ENCODE results near the gene SYNE1.
"Not testable (repeated sequence)": the region's sequence is repeated elsewhere in the genome, so short reads cannot be mapped to it uniquely, and the experiment has no call there.

SYNE1 gene

GRCh38 chr6:152482289-152482688 is 154.9 kb downstream of the SYNE1 start:
- DNase-seq (ENCODE audit: low read depth): no peak

DNA sequence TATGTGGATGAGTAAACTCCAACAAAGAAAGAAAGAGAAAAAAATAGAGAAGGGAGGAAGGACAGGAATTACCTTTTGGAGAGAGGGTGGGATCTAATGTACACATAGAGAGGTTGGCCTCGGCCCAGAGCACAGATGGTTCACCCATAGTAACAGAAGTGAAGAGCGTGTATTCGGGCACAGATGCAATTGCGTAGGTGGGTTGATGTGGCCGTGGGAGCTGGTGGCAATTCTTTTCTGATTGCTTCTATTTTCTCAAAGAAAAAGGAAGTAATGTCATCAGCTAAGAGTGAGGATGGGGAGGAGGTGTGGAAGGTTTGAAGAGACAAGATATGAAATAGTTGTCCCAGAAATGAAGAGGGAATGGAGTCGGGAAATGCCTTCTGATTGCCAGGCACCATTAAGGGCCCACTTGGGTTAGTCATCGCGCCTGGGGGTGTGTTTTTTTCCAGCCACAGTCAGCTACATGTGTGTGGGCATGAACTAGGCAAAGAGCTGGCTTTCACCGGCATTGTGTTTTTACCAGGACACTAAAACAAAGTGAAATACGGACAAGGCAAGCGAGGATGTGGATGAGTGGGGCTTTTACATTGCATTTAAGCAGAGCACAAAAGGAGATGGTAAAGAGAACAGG is 158.7 kb downstream of the SYNE1 start:
- DNase-seq (ENCODE audit: low read depth): no peak

DNA sequence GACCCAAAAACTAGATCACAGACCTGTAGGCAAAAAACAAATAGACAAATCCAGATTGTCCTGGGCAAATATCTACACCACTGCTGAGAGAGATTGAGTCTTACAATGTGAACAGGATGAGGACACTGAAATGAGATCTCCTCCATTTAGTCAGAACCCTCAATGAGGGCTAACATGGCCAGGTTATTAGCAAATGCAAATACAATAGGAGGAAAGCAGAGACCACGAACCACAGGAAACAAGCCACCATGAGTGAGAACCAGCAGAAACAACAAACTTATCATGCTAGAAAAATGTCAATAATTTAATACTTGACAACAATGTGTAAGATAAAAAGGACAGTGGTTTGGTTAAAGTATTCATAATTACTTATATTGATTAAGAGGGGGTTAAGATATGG is 162.8 kb downstream of the SYNE1 start:
- DNase-seq (ENCODE audit: low read depth): no peak

GRCh38 chr6:152472325-152472724 is 164.8 kb downstream of the SYNE1 start:
- DNase-seq (ENCODE audit: low read depth): no peak

DNA sequence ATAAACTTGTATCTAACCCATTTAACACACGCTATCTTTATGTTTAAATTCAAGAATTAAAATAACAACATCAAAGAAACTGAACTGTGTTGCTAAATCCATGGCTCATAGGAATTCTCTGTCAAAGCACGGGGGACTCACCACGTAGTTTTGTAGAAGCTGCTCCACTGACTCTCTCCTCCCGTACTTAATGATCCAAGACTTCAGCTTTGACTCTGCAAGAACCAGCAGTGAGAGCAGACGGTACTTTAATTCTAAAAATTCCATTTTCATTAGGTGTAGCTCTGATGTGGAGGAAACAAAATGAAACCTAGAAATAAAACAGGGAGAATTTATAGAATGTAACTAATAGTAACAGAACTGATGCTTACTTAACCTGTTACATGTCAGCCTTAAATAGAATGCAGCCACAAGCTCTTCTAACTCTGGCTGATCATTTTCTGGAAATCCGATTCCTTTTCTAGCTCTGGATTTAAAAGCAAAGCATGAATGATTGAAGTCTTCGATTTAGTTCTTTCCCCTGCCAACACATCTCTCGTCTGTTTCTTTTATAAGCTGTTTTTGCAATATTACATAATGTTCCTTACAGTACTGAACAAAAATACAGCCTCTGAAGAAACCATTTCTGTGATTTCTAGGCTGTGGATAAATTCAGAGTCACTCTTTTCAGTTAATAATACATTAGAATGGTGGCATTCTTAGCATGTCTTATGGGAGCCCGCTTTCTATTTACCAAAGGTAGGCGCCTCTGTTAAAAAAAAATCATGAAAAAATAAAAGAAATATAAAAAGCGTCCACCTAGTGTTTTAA is 165.5 kb downstream of the SYNE1 start:
- DNase-seq (ENCODE audit: low read depth): no peak

GRCh38 chr6:152463164-152463563 is 174.0 kb downstream of the SYNE1 start:
- DNase-seq (ENCODE audit: low read depth): no peak

- DNase-seq (ENCODE audit: low read depth): no peak
Observed at GRCh38 chr6:152462716-152463115, 174.4 kb downstream of the SYNE1 start.

DNA sequence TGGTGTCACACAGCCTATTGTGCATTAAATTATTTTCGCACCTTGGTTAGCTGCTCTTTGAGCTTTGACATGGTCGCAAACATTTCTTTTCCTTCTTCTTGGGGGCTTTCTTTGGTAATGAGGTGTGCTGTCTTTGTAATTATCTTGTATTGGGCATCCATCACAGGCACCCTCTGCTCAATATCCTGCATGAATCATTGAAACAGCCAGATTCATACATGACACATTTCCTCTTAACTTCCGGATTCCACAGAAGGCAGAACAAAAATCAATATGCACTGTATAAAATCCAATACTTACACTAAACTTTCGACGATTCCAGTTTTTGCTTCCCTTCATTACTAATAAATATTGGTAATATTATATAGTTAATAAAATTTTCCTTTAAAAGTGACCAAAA is 175.6 kb downstream of the SYNE1 start:
- DNase-seq (ENCODE audit: low read depth): no peak

DNA sequence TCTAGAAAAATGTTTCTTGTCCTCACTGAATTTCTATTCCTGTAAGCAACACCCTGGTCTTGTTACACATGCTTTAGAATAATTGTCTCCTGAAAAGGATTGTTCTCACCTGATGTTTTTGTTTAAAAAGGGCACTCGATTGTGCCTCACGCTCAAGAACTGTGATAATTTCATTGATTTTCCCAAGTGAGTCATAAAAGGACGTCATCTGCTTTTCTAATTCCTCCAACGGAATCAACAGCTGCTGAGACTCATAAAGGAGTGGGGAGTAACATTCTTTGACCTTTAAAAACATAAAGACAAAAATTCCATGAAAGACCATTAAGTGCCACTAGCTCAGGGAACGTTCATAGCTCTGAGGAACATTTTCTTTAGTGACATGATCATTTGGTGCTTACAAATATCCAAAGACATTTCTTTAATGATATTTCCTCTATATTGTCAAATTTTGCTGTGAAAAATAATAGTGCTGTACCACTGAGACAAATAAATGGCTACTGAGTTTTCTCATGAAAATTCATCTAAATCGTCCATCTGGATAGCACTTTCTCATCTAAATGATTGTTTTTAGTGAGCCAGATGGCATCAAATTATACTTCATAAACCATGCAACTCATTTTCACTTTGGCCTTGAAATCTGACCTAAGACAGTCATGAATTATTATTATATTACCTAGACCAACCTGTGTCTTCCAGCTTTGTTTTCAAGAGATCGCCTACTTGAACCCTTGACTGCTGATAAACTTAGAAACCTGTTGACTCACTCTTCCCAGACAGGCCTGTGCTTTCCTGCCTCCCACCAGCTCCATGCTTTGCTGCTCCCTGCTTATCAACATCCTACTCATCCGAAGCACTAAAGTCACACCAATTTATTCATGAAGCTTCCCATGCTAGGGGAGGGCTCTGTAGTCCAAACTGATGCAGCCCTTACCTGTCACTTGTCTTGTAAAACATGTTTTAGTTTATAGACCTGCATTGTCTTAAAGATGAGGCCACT is 178.2 kb downstream of the SYNE1 start:
- DNase-seq (ENCODE audit: low read depth): no peak

DNA sequence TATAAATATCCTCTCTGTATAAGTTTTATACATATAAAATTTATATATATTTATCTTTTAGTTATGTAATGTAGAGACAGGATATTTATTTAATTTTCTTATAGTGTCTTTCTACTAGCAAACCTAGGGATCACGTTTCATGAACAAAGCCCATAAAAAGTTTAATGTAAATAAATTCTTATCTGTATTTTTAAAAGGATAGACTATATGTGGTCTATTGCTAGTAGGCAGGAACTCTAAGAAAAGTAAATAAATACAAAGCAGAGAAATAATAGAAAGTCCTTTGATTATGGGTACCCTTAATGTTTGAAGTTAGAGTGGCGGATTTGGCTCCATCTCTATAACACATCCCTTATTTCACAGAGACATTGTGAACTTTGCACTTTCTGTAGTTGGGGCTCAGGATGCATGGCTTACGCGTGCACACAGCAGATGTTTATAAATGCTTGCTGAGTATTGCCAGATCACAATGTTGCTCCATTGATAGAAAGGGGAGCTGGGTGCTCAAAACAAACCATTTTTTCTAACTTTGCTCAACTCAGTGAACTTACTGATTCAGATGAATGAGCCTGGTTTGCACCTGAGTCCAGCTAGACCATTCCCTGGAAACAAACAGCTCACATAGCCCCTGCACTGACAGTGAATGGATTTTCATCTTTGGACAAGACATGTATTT is 179.1 kb downstream of the SYNE1 start:
- no peak for DNase-seq (ENCODE audit: low read depth)

DNA sequence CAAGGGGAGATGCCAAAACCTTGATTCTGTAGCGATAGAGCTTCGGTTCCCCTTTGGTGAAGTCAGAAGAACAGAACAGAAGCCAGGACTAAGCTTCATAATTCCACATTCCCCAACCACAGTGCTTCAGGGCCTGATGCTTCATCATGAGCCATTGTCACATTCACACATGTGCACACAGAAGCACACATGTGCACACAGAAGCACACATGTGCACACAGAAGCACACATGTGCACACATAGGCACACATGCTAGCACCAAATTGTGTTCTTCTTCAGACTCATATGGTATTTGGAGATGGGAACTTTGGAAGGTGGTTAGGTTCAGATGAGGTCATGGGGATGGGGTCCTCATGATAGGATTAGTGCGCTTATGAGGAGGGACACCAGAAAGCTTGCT is 183.2 kb downstream of the SYNE1 start:
- DNase-seq (ENCODE audit: low read depth): no peak

DNA sequence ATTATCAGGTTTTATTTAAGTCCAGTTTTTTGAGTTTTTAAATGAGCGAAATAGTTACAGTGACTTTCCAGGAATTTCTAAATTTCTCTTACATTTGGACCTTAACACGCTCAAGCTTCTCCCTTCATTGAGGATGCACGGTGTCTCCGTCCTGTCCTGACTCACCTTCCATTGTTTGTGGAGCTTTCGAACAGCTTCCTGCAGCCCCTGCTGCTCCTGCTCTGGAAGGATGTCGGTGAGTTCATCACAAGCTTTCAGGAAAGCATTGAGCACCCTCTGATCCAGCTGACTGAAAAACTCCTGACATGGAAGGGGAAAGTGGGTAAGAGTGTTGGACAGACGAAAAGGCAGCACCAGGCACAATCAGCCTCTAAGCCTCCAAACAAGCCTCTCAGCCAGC is 183.7 kb downstream of the SYNE1 start:
- DNase-seq (ENCODE audit: low read depth): no peak

GRCh38 chr6:152452639-152453038 is 184.5 kb downstream of the SYNE1 start:
- DNase-seq (ENCODE audit: low read depth): no peak

GRCh38 chr6:152450519-152450918 is 186.6 kb downstream of the SYNE1 start:
- no peak for DNase-seq (ENCODE audit: low read depth)

DNA sequence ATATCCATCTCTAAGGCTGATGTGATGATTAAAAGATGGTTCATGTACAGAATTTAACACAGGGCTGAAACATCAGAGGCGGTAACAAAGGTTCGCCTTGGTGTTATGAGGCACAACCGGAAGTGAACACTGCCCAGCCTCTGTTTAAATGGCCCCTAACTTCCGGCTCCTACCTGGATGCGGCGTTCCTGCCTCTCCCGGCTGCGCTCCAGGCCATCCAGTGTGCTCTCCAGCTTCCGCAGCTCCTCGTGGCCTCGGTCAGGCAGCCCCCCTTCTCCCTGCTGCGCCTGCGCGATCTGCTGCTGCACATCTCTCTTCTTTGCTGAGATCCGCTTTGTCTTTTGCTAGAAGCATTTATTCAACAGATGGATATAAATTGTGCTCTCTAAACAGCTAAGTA is 195.3 kb downstream of the SYNE1 start:
- DNase-seq (ENCODE audit: low read depth): no peak

GRCh38 chr6:152435816-152436215 is 201.3 kb downstream of the SYNE1 start:
- DNase-seq (ENCODE audit: low read depth): no peak

- no peak for DNase-seq (ENCODE audit: low read depth)
Observed at GRCh38 chr6:152432758-152433157, 204.4 kb downstream of the SYNE1 start.

DNA sequence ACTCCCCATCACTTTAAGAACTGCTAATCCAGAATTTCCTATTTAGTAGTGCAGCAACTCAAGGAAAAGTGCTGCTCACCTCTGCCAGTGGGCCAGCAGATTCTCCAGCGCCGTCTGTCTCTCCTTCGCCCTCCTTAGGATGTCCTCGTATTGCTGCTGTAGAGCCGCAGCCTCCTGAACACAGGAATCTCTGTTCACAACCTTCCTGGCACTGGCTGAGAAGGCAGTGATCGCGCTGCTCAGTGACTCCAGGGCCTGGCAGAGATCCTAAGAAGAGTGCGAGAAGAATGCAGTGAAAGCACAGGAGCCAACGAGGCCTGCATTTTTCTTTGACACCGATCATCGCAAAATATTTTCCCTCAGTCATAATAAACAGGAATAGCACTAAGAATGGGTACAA is 209.0 kb downstream of the SYNE1 start:
- no peak for DNase-seq (ENCODE audit: low read depth)

- DNase-seq (ENCODE audit: low read depth): no peak
Observed at GRCh38 chr6:152426276-152426675, 210.9 kb downstream of the SYNE1 start.

GRCh38 chr6:152423216-152424103 is 213.7 kb downstream of the SYNE1 start:
- no peak for DNase-seq (ENCODE audit: low read depth)

GRCh38 chr6:152421496-152421895 is 215.7 kb downstream of the SYNE1 start:
- DNase-seq (ENCODE audit: low read depth): not testable (repeated sequence)
